NB4 (cell line): ENCODE measurements around the gene LDLRAD1.

ENCODE experiments used
- DNase-seq: peaks from one replicate; pipeline ENCODE4 v3.0.0; 2010; ENCODE audit warnings: low read depth
- H3K4me3 ChIP-seq: one replicate; pipeline ENCODE4 v1.5.1; 2011; ENCODE audit warnings: mild to moderate bottlenecking, low read depth, low read length, moderate library complexity
- CTCF ChIP-seq: IDR thresholded peaks from one replicate; pipeline ENCODE4 v1.5.1; 2012; ENCODE audit warnings: low read depth, low read length
- MAX ChIP-seq: IDR thresholded peaks from 2 replicates; pipeline ENCODE4 v1.6.1; 2011; ENCODE audit warnings: low read depth, low read length
- MYC ChIP-seq: IDR thresholded peaks from 2 replicates; pipeline ENCODE4 v1.6.1; 2011; ENCODE audit warnings: low read depth, low read length
- POLR2A ChIP-seq: IDR thresholded peaks from 2 replicates; pipeline ENCODE4 v1.6.1; 2011; ENCODE audit warnings: mild to moderate bottlenecking; ENCODE audit not compliant: insufficient read length; ENCODE audit errors: extremely low read depth

The LDLRAD1 gene

GRCh38 chr1:53986458-53986857 lies 31.5 kb downstream of the LDLRAD1 start:
- no peak for DNase-seq
- no peak for TF ChIP-seq MAX
- TF ChIP-seq CTCF: no peak
- H3K4me3 ChIP-seq: no peak overlapping the region

GRCh38 chr1:53984726-53985125 lies 33.3 kb downstream of the LDLRAD1 start:
- TF ChIP-seq POLR2A (no peak), MYC (no peak), MAX (no peak)
- no peak overlapping the region for H3K4me3 ChIP-seq
- no peak for DNase-seq

- TF ChIP-seq CTCF (no peak), POLR2A (no peak), MAX (no peak)
- DNase-seq: no peak
- H3K4me3 ChIP-seq: no peak overlapping the region
Observed at GRCh38 chr1:53982763-53983104, 35.3 kb downstream of the LDLRAD1 start.

GRCh38 chr1:53982034-53982762 lies 35.8 kb downstream of the LDLRAD1 start:
- peak overlapping the region; percentile 21 for H3K4me3 ChIP-seq
- DNase-seq: peak; percentile 59

GRCh38 chr1:53981220-53981619 lies 36.8 kb downstream of the LDLRAD1 start:
- H3K4me3 ChIP-seq: no peak overlapping the region
- DNase-seq: no peak
- TF ChIP-seq CTCF (no peak), MAX (no peak), MYC (no peak), POLR2A (no peak)

More at GRCh38 chr1:53982034-53982762, 35.8 kb downstream of the LDLRAD1 start:
- no peak for TF ChIP-seq MAX
- no peak for TF ChIP-seq CTCF
- TF ChIP-seq POLR2A: no peak
- TF ChIP-seq MYC: no peak

GRCh38 chr1:53979712-53980450 lies 38.1 kb downstream of the LDLRAD1 start:
- no peak for TF ChIP-seq CTCF
- TF ChIP-seq MYC: no peak
- TF ChIP-seq POLR2A: no peak
- no peak for TF ChIP-seq MAX
- no peak overlapping the region for H3K4me3 ChIP-seq
- peak; percentile 9 for DNase-seq
